COLO668 (cell line): ENCODE data around the gene FMO5.
"Not testable (repeated sequence)": the region's sequence is repeated elsewhere in the genome, so short reads cannot be mapped to it uniquely, and the experiment has no call there.

Source experiments
- DNase-seq: peaks from one replicate; lab custom pipeline; 2025; ENCODE audit not compliant: unreplicated experiment; lab: John Stamatoyannopoulos, UW

FMO5 gene

DNA sequence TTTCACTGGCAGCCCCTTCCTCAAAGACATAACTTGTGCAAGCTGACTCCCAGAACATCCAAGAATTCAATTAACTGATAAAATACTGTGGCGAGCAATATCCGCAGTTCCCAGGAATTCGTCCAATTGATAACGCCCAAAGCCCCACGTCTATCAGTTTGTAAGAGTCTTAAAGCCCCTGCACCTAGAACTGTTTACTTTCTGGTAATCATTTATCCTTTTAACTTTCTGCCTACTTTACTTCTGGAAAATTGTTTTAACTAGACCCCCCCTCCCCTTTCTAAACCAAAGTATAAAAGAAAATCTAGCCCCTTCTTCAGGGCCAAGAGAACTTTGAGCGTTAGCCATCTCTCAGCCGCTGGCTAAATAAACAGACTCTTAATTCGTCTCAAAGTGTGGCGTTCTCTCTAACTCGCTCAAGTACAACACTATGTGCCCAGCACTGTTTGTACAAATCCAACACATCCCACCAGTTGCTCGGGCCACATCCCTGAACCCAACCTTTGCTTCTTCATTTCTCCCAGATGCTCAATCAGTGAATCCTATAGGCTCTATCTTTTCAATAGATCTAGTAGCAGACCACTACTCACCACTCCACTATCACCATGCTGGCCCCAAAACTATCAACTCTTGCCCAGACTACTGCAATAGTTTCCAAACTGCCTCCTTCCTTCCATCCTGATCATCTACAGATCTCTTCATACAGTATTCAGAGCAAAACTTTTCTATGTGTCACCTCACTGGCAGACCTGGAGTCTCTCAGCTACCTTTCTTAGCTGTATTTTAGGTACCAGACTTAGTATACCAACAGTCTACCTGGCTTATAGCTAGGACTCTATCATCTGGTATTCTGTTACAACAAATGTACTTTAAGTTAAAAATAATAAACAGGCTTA is 14.0 kb upstream of the FMO5 start:
- DNase-seq: no peak

DNA sequence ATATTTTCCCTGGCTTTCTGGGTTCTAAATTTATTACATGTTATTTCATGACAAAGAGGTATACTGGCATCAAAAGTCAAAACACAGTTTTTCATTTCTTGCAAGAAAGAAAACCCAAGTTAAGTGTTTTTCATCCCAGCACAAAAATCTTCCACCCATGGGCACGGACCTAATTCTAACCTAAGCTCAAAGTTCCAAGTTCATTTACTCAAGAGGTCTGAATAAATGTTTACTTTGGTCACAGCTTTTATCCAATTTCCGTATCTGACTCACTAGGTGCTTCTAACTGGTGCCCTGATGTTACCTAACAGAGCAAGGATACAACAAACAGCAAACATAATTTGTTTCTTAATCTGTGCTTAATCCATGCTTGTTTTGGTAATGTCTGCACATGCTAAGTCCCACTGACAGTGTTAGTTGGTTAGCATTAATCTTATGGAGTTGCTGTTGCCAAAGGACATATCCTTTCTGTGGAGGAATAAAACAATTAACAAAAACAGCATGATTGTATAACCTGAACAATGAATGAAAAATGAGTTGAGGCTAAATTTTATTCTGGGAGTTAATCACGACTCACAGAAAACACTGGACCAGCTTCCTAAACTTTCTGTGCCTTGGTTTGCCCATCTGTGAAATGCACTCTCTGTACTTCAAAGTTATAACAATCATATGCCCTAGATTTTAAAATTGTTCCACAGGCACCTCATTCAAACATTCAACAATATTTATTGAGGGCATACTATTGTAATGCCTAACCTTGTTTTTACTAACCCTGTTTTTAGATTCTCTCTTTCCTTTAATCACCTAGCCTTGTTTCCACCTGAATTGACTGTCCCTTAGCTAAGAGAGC is 13.1 kb upstream of the FMO5 start:
- DNase-seq: no peak

DNA sequence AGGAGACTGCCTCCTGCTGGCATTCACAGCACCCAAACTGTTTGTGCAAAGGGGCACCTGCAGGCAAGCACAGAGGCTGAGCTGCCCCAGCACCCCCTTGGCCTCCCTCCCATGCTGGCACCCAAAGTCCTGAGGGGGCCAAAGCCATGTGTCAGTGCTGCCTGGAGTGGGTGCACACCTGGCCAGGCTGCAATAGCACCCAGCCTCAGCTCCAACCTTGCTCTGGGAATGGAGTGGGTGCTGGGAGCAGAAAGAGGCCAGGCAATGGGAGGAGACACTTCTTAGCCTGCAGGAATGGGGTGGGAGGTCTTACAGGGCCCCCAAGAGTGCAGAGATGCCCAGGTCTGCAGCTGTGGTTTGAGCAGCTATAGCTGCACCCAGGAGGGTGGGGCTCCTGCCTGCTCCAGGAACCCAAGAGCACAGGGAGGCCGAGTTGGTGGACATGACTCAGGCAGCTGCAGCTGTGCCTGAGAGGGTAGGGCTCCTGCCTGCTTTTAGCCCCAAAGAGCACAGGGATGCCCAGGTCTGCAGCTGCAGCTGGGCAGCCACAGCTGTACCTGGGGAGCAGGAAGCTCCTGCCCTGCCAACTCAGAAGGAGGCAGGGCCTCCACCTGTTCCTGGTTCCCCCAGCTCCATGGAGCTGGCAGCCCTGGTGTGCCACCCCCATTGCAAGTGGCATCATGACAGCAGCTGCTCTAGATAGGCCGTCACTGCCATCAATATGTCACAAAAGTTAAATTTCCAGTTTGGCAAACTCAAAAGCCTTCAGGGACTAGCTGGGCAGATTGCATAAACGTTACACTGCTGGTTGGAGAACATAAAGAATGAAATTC is 12.0 kb upstream of the FMO5 start:
- DNase-seq: peak; percentile 85

DNA sequence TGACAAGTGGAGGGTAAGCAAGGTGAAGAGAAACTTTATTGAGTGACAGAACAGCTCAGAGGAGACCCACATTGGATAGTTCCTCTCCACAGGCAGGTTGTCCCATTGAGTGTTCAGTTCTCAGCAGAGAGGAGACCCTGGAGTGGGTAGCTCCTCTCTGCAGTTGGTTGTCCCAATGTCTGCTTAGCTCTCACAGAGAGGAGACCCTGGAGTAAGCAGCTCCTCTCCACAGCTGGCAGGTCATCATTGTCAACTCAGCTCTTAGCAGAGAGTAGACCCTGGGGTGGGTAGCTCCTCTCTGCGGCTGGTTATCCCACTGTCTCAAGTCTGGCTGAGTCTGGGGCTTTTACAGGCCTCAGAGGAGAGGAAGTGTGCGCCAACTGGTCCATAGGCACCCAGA is 11.3 kb upstream of the FMO5 start:
- DNase-seq: no peak

DNA sequence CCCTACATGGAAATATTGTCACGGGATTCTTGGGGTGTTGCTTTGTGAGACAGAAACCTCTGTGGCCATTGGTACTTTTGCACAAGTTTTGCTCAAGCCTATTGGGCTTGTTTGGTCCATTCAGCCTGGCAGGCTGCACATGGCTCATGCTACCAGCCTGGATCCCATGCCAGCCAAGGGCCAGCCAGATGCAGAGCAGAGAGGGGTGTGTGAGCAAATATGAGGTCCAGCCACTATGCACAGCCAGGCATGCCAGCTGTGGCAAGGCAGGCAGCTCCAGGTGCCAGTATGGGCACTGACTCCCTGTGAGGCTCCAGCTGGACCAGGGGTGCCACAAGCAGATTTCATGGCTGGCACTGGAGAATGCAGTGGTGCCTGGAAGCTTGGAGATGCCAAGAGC is 10.7 kb upstream of the FMO5 start:
- DNase-seq: no peak

DNA sequence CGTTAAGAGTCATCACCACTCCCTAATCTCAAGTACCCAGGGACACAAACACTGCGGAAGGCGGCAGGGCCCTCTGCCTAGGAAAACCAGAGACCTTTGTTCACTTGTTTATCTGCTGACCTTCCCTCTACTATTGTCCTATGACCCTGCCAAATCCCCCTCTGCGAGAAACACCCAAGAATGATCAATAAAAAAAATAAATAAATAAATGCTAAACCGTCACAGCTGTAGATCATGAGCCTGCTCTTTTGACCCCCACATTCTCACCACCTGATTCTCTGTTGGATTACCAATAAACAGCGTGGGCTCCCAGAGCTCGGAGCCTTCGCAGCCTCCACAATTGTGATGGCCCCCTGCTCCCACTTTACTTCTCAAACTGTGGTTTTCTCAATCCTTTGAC is 8.8 kb upstream of the FMO5 start:
- not testable (repeated sequence) for DNase-seq

DNA sequence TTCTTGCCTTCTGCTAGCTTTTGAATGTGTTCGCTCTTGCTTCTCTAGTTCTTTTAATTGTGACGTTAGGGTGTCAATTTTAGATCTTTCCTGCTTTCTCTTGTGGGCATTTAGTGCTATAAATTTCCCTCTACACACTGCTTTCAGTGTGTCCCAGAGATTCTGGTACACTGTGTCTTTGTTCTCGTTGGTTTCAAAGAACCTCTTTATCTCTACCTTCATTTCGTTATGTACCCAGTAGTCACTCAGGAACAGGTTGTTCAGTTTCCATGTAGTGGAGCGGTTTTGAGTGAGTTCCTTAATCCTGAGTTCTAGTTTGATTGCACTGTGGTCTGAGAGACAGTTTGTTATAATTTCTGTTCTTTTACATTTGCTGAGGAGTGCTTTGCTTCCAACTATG is 5.9 kb upstream of the FMO5 start:
- DNase-seq: not testable (repeated sequence)

DNA sequence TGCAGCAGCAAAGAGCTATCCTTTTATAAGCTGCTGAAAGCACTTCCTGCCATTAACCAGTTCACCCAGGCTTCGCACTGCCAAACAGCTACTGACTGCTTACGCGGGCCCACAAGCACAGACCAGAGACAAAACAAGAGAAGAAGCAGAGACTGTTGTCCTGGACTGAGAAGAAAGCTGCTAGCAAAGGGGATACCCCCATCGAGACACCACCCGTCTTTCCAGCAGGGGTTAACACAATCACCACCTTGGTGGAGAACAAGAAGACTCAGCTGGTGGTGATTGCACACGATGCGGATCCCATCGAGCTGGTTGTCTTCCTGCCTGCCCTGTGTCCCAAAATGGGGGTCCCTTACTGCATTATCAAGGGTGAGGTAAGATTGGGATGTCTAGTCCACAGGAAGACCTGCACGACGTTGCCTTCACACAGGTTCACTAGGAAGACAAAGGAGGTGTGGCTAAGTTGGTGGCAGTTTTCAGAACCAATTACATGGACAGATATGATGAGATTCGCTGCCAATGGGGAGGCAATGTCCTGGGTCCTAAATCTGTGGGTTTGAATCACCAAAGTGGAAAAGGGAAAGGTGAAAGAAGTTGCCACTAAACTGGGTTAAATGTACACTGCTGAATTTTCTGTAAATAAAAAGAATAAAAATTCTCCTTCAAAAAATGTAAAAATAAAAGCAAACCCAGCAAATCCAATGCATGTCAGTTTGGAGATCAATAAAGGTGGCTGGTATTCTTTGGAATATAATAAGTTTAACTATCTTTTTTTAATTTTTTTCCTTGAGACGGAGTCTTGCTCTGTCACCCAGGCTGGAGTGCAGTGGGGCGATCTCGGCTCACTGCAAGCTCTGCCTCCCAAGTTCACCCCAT is 1.2 kb downstream of the FMO5 start:
- DNase-seq: no peak

DNA sequence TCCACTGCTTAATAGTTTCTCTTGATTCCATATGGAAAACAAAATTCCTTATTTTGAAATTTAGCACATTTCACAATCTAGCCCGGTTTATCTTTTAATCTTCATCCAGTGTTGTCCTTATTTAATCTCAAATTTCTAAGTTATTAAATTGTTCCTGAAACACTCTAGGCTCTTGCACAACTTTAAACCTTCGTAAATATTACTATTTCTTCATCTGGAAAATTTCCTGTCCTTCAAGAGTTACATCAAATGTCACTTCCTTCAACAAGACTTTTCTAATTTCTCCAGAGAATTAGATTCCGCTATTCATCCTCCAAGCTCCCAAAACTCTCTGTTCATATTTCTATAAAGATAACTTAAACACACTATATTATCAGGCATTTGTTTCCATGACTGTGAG is 6.5 kb downstream of the FMO5 start:
- DNase-seq: no peak

DNA sequence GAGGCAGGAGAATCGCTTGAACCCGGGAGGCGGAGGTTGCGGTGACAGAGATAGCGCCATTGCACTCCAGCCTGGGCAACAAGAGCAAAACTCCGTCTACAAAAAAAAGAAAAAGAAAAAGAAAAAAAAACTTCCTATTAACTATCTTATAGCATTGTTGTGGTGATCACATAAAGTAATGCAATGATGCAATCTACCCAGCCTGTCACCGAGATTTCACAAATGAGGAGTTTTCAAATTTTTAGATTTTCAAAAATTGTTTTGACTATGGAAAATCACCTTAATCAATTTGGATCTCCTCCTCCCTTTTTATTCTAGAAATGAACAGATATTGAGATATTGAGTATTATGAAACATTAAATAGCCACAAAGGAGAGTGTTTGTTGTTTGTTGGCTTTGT is 8.0 kb downstream of the FMO5 start:
- DNase-seq: no peak

DNA sequence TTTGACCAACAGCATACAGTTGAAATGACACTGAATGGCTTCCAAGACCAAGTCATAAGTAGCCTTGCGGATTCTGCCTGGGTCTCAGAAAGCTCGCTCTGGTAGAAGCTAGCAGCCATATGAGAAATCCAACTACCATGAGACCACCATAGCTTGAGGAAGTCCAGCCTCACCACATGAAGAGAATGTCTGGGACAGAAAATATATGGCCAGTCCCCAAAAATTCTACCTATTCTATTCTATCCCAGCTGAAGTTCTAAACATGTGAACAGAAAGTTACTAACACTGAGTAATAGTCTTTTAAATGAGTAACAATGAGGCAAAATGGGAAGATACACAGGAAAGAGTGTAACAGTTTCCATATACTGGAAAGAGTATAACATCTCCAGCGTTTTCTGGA is 9.0 kb downstream of the FMO5 start:
- DNase-seq: no peak

DNA sequence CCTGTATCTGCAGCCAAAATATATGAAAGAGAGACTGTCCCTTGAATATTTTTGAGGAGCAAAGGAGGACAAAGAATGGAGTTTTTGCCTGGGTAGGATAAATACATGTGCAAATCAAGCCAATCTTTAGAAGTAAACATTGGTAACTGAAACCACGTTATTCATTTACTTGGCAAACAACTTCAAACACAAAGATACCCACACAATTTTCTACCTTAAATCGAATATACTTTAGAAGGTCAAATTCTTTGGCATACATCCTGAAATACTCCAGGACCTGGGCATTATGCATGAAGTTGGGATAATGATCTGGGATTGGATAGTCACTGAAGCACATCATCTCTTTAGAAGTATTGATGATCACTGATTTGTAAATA is 9.6 kb downstream of the FMO5 start:
- no peak for DNase-seq

DNA sequence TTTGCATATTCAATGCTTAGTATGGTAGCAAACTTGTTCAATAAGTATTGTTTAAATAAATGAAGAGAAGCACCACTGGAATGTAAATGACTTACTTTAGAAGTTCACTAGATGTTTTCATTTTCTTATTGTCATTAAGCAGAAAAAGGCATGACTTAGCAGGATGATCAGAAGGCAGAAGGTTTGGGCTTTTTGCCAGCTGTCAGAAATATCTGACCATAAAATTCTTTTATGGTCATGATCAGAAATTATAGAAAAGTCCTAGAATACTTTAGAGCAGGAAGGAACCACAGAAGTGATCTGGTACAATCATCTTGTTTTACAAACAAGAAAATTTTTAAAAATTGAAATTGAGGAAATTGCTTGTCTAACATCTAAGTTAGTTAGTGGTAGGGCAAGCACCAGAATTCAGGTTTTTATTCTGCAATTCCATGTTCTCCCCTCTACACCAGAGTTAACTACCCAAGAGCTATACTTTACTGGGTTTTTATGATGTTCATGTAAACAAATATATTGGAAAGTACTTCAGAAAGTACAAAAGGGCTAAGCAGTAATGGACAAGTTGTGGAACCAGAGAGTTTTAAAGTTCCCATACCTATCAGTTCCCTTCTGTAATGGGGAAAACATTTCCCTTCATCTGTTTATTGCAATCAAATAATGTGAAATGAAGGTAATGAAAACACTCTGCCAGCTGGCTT is 10.1 kb downstream of the FMO5 start:
- no peak for DNase-seq

DNA sequence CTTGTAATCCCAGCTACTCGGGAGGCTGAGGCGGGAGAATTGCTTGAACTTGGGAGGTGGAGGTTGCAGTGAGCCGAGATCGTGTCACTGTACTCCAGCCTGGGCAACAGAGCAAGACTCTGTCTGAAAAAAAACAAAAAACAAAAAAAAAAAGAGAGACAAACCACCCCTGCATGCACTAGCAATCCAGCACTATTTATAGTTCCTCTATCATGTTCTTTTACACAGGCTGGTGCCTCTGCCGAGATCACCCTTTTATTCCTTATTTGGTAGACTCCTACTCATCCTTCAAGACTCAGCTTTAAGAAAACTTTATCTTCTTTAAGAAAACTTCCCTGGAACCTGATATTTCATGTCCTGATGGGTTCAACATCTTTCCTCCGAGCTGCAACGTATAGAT is 10.8 kb downstream of the FMO5 start:
- no peak for DNase-seq

DNA sequence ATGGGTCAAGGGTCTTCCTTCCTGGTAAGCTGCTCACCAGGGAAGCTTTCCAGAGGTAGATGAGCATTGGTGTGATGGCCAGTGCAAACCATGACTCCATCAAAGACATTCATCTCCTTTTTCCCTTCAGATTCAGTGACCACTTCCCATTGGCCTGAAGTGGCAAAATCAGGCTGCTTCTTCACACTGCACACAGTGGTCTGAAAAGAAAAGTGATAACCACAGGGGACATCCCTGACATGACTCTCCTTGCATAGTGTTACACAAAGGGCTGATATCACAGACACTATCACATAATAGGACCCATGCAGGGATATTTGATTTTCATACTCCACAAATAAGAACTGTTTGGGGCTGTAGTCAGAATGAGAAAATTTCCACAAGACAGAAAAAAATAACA is 11.9 kb downstream of the FMO5 start:
- no peak for DNase-seq

DNA sequence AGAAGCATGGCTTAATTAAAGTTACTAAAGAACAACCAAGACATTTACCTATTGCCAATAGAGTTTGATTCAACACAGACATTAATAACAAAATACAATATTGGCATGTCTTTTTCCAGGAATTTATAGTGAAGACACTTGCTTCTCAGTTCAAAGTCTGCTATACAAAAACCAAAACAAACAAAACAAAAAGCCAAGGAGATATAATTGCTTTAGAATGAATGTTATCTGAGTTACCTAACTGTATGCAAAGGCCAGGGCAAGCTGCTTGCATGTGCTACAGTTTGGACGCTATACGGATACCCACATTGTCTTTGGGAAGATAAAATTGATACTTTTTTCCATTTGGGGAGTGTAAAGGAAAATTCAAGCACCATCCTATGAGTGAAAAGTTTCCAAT is 13.6 kb downstream of the FMO5 start:
- DNase-seq: no peak

DNA sequence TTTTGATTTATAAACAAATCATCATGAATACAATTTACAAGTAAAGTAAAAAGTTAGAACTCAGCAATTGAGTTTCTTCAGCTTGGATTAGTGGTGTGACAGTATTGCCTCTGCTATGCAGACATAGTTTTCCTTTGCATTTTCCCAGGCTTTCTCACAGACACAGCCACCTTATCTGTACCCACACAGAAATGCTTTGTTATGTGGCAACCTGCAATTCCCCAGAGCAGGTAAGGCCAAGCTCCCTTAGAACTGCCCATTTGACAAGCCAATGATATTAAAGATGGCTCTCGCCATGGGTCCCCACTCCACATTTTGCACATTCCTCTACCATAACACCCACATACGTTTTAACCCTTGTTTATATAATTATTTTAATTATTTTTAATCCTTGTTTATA is 14.2 kb downstream of the FMO5 start:
- no peak for DNase-seq

DNA sequence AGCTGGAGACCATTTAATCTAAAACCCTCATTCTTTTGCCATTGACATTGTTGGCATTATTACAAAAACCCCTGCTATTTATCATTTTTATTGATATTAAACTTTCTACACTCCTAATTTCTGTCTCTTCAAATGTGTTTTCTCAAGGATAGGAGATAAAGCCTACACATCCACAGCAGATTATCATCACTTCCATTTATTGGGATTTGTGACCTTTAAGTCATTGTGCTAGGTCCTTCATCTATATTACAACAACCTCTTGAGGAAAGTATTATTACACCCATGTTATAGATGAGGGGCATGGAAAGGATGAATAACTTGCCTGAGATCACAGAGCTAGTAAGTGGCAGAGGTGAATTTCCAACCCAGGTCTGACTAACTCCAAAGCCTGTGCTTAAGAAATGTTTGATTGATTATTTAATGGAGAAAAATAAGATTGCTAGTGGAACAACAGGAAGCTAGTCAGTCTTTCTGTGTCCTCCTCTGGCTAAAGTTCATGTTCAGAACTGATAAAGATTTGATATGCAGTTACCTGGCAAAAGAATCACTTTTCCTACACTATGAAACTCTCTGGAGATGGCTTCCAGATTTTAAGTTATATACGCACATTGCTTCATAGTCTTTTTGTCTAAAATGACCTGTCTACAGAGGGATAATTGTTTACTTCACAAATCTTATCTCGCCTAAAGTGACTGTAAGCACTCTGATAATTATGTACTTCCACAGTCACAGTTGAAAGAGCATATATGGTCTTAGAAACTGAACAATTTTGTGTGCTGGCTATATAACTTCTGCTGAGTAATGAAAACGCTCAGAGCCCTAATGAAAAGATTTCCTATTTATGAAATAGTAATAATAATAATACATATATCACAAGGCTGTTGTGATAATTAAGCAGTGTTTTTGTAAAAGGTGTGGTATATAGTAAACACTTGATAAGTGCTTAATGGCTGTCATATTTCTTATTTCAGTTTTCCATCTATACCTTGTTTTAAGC is 15.0 kb downstream of the FMO5 start:
- no peak for DNase-seq

DNA sequence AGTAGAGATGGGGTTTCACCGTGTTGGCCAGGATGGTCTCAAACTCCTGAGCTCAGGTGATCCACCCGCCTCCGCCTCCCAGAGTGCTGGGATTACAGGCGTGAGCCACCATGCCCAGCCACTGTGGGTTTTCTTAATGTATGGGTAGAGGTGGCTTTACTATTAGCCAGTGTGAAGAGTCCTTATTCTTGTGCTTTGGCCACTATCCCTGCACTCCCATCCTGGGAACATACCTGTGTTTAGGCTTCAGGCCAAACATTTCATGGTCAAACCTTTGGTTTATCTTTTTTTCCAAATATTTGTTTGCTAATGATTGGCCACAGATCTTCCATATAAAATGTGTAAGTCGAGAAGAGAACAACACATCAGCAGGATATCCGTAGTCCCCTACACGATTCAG is 16.5 kb downstream of the FMO5 start:
- no peak for DNase-seq
